ENCODE results near the gene PCK1.

- no peak for TF ChIP-seq CTCF (IDR thresholded peaks at IDR 0.05)
- no peak for TF ChIP-seq REST (IDR thresholded peaks at IDR 0.05; ENCODE audit: insufficient read depth in 1 of 2, low read depth in 2 of 2, low read length in 1 of 2)
- TF ChIP-seq POLR2AphosphoS5 (IDR thresholded peaks at IDR 0.05; ENCODE audit: low read depth, low read length), result no peak
- no peak for TF ChIP-seq SIN3A (IDR thresholded peaks at IDR 0.05; ENCODE audit: borderline replicate concordance, insufficient read depth, low read depth, low read length)
Measured at GRCh38 chr20:57527728-57528127, 33.2 kb upstream of the PCK1 start.

Data from Panc1 (cell line).